Astrocyte of the cerebellum (primary cell): ENCODE measurements around the gene PARVG.

ENCODE experiments used
- DNase-seq: peaks from one replicate; pipeline ENCODE4 v3.0.0-alpha.2; 2011; ENCODE audit warnings: low read depth
- H3K4me3 ChIP-seq: 2 replicates; pipeline ENCODE4 v1.5.1; 2011; ENCODE audit warnings: mild to moderate bottlenecking, low read depth, low read length, moderate library complexity
- in situ Hi-C: cut with HindIII; loops from 2 replicates; pipeline ENCODE4 v1.10.0; 2017; ENCODE audit warnings: low sequenced_read_pairs
- TF ChIP-seq, protein P1 (sequence below): IDR thresholded peaks from 2 replicates; pipeline ENCODE4 v1.5.1; 2012; ENCODE audit warnings: low read length, low read depth, moderate library complexity, mild to moderate bottlenecking; ENCODE audit errors: missing control alignments

PARVG gene

DNA sequence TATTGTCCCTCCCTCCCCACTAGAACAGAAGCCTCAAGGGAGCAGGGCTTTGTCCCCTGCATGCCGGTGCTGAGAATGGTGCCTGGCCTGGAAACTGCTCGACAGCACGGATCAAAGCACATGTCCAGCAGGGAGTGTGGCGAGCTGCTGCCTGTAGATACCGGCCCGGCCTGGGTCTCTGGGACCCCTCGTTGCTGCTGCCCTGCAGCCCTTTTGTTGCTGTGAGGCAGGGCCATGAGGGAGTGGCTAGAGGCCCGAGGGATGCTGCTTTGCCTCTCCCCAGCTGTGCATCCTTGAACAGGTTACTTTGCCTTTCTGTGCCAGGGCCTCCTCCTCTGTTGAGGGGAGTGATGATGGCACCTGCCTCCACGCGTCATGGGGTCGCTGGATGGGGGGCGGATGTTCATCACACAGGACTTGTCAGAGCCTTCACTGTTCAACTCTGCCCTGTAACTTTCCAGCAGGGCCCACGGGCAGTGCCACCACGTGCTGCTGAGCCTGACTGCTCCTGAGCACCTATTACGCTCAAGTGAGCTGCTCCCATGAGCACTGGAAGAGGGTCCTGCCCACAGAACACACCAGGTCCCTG lies 15.3 kb upstream of the PARVG start:
- H3K4me3 ChIP-seq: no peak overlapping the region
- no peak for DNase-seq
- TF ChIP-seq, protein P1, sequence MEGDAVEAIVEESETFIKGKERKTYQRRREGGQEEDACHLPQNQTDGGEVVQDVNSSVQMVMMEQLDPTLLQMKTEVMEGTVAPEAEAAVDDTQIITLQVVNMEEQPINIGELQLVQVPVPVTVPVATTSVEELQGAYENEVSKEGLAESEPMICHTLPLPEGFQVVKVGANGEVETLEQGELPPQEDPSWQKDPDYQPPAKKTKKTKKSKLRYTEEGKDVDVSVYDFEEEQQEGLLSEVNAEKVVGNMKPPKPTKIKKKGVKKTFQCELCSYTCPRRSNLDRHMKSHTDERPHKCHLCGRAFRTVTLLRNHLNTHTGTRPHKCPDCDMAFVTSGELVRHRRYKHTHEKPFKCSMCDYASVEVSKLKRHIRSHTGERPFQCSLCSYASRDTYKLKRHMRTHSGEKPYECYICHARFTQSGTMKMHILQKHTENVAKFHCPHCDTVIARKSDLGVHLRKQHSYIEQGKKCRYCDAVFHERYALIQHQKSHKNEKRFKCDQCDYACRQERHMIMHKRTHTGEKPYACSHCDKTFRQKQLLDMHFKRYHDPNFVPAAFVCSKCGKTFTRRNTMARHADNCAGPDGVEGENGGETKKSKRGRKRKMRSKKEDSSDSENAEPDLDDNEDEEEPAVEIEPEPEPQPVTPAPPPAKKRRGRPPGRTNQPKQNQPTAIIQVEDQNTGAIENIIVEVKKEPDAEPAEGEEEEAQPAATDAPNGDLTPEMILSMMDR: no peak
- in situ Hi-C loops: no loop called here

DNA sequence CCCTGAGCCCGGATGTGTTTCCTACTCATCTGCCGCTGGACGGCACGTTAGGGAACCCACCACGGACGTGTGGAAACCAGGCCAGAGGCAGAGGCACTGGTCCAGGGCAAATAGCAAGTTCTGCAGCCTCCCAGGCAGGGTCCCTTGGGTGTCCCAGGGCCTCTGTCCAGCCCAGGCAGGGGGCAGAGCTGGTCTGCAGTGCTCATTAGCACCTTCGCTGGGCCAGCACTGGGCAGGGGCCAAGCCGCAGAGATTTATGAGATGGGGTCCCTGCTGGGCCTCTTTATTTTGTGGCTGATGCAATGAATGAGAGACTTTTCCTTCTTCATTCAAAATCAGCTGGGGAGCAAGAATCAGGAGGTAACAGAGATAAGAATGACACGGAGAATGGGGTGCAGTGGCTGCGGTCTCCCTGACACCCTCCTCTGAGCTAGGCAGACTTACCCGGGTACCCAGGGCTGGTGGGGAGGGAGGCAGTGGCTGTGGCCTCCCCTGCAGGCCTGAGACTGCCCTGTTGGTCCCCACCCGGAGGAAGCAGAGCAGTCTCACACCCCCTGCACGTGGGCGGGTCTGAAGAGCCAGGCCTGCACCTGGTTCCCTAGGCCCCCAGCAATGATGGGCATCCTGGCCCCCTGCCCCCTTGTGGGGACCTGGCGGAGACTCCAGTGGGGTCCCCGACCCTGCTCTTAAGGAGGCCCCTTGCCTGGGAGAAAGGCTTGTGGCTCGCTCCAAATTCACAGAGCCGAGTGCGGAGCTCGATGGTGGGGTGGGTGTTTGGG lies 14.0 kb upstream of the PARVG start:
- DNase-seq: no peak
- no peak overlapping the region for H3K4me3 ChIP-seq
- in situ Hi-C loops: no loop called here
- TF ChIP-seq, protein P1: no peak

DNA sequence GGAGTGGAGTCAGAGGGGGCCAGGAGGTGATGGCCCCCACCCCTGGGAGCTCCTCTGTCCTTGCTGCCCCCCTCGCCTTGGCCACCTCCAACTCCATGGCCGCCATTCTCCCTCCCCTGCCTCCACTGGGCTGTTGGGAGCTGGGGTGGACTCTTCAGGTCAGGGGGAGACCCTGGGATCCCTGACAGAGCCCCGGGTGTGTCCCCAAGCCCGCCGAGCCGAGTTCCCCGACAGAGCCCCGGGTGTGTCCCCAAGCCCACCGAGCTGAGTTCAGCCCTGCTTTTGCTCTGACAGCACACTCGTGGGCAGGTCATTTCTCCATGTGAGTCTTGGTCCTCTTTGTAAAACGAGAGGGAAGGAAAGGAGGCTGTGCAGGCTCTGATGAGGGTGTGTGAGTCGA lies 13.2 kb upstream of the PARVG start:
- in situ Hi-C loops: no loop called here
- no peak for DNase-seq
- H3K4me3 ChIP-seq: no peak overlapping the region
- TF ChIP-seq, protein P1: no peak

DNA sequence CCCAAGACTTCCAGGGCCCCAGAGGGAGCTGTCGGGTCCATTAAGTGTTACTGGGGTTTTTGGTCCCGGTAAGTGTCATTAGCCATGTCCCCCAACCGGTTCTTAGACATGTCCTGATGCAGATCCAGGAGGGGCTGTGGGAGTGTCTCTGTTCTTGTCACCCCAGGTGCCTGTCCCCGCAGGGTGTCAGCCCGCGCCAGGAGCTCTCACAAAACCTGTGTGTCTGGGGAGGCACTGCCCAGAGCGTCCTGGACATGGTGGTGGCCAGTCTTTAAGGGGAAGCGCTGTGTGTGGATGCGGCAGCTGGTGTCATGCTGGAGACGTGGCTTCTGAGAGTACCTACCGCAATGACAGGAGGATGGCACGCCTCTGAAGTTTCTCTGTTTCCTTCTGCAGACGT lies 12.5 kb upstream of the PARVG start:
- TF ChIP-seq, protein P1: no peak
- in situ Hi-C loops: no loop called here
- no peak for DNase-seq
- H3K4me3 ChIP-seq: no peak overlapping the region

DNA sequence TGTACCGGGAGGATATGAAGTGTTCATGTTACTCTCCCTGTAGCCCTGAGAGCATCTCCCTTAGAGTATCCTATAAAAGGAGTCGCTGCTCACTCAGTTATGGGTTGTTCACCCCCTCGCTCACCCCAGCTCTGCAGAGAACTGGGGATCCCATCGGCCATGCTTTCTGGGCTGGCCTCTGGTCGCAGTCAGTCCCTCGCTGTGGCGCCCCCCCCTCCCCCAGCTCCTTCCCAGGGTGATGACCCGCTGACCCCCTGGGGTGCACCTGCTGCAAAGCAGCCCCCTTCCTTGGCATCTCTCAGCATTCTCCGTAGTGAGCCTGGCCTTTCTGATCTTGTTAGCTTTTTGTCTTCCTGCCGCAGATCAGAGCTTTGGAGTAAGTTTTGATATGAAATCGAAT lies 10.3 kb upstream of the PARVG start:
- no peak overlapping the region for H3K4me3 ChIP-seq
- TF ChIP-seq, protein P1: no peak
- DNase-seq: no peak
- in situ Hi-C loops: no loop called here

DNA sequence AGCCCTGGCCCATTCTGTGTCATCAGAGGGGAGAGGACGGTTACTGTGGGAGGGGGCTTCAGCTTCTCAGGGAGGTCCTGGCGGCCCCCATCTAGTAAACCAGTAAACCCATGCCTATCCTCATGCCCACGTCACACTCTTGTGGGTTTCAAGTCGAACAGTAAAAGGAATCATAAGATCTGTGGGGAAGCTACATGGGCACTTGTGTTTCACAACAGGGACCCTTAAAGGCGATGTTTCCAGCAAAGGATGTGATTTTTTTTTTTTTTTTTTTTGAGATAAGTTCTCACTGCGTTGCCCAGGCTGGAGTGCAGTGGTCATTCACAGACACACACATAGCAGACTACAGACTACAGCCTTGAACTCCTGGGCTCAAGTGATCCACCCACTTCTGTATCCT lies 9.2 kb upstream of the PARVG start:
- TF ChIP-seq, protein P1: no peak
- in situ Hi-C loops: no loop called here
- no peak for DNase-seq
- no peak overlapping the region for H3K4me3 ChIP-seq
